OCI-LY1 (cell line): ENCODE measurements around the gene GET3.

ENCODE experiments used
- EZH2 ChIP-seq: fragments of 200-600 bp; sonication (generic), shearing (Covaris generic); IDR thresholded peaks from 2 replicates; pipeline ENCODE4 v1.8.0; 2017; ENCODE audit warnings: borderline replicate concordance, mixed run types, mild to moderate bottlenecking, antibody characterized with exemption, low read length, moderate library complexity, mixed read lengths
- TF ChIP-seq, protein P1 (sequence below): fragments of 200-600 bp; sonication (generic), shearing (Covaris generic); IDR thresholded peaks from 2 replicates; pipeline ENCODE4 v1.5.1; 2017; ENCODE audit warnings: mild to moderate bottlenecking, antibody characterized with exemption, low read length, moderate library complexity, mixed read lengths

DNA sequence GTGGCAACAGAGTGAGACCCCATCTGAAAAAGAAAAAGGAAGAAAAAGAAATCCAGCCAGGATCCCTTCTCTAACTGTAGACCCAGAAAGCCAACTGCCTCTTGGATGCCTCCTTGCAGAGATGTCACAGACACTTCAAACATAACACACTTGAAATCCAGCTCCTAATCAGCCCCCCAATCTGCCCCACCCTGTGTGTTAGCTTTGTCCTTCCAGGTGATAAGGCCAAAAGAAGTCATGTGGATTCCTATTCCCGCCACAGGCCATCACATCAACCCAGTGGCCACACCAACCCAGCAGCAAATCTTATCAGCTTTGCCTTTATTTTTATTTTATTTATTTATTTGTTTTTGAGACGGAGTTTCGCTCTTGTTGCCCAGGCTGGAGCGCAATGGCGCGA is 22.4 kb downstream of the GET3 start:
- TF ChIP-seq, protein P1, sequence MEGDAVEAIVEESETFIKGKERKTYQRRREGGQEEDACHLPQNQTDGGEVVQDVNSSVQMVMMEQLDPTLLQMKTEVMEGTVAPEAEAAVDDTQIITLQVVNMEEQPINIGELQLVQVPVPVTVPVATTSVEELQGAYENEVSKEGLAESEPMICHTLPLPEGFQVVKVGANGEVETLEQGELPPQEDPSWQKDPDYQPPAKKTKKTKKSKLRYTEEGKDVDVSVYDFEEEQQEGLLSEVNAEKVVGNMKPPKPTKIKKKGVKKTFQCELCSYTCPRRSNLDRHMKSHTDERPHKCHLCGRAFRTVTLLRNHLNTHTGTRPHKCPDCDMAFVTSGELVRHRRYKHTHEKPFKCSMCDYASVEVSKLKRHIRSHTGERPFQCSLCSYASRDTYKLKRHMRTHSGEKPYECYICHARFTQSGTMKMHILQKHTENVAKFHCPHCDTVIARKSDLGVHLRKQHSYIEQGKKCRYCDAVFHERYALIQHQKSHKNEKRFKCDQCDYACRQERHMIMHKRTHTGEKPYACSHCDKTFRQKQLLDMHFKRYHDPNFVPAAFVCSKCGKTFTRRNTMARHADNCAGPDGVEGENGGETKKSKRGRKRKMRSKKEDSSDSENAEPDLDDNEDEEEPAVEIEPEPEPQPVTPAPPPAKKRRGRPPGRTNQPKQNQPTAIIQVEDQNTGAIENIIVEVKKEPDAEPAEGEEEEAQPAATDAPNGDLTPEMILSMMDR, result no peak
- no peak for TF ChIP-seq EZH2
